Hepatocyte (in vitro differentiated cells): ENCODE measurements around the gene GRK4. TPM values are rescaled to one million over a fixed set of nuclear protein-coding genes. Genes with fewer than 3 reads are reported as not detected.

Experiments used
- DNase-seq: peaks from one replicate; pipeline ENCODE4 v3.0.0-alpha.2; 2016; ENCODE audit warnings: low spot score
- H2AFZ ChIP-seq: fragments of 200-600 bp; sonication (generic); 2 replicates; pipeline ENCODE4 v1.6.0; 2016; ENCODE audit warnings: antibody characterized with exemption, mild to moderate bottlenecking
- H3K27ac ChIP-seq: fragments of 200-600 bp; sonication (generic); 2 replicates; pipeline ENCODE4 v1.5.1; 2016; ENCODE audit warnings: mild to moderate bottlenecking
- H3K27me3 ChIP-seq: fragments of 200-600 bp; sonication (generic); 2 replicates; pipeline ENCODE4 v1.6.1; 2016
- H3K36me3 ChIP-seq: fragments of 200-600 bp; sonication (generic); replicated peaks from 2 replicates; pipeline ENCODE4 v1.5.1; 2016; ENCODE audit warnings: low read depth; ENCODE audit not compliant: insufficient read depth
- H3K4me1 ChIP-seq: fragments of 200-600 bp; sonication (generic); 2 replicates; pipeline ENCODE4 v1.5.1; 2016; ENCODE audit warnings: mild to moderate bottlenecking, moderate library complexity; ENCODE audit not compliant: insufficient read depth
- H3K4me2 ChIP-seq: fragments of 200-600 bp; sonication (generic); 2 replicates; pipeline ENCODE4 v1.6.0; 2016
- H3K4me3 ChIP-seq: fragments of 200-600 bp; sonication (generic); 2 replicates; pipeline ENCODE4 v1.5.1; 2016; ENCODE audit warnings: mild to moderate bottlenecking
- H3K79me2 ChIP-seq: fragments of 200-600 bp; sonication (generic); 2 replicates; pipeline ENCODE4 v1.6.0; 2017; ENCODE audit warnings: mild to moderate bottlenecking
- H3K9me2 ChIP-seq: fragments of 200-600 bp; sonication (generic); replicated peaks from 2 replicates; pipeline ENCODE4 v1.6.0; 2017; ENCODE audit warnings: mild to moderate bottlenecking; ENCODE audit not compliant: insufficient read depth
- H3K9me3 ChIP-seq: fragments of 200-600 bp; sonication (generic); 2 replicates; pipeline ENCODE4 v1.5.1; 2016; ENCODE audit warnings: low read depth, mild to moderate bottlenecking
- H4K20me1 ChIP-seq: fragments of 200-600 bp; sonication (generic); 2 replicates; pipeline ENCODE4 v1.6.0; 2016; ENCODE audit warnings: mild to moderate bottlenecking; ENCODE audit not compliant: insufficient read depth, poor library complexity, severe bottlenecking
- CTCF ChIP-seq: fragments of 200-600 bp; sonication (generic); IDR thresholded peaks from 2 replicates; pipeline ENCODE4 v1.5.1; 2016; ENCODE audit warnings: antibody characterized with exemption, mild to moderate bottlenecking; ENCODE audit not compliant: poor library complexity
- EZH2 ChIP-seq: fragments of 200-600 bp; sonication (generic); IDR thresholded peaks from 2 replicates; pipeline ENCODE4 v1.6.1; 2016; ENCODE audit warnings: antibody characterized with exemption, mild to moderate bottlenecking, borderline replicate concordance
- EZH2phosphoT487 ChIP-seq: fragments of 200-600 bp; sonication (generic); IDR thresholded peaks from one replicate; pipeline ENCODE4 v1.6.1; 2018; ENCODE audit warnings: antibody characterized with exemption, mild to moderate bottlenecking, low read depth, moderate library complexity; ENCODE audit not compliant: unreplicated experiment, severe bottlenecking
- WGBS: methylation state at CpG from one replicate; pipeline ENCODE4 v1.1.6; 2016; ENCODE audit warnings: low lambda C conversion rate; ENCODE audit errors: missing lambda C conversion rate; 5-methylcytosine and 5-hydroxymethylcytosine counted together
- polyA plus RNA-seq: library from polyadenylated mRNA; unstranded; fragments of >200 nt; fragmentation: Nextera tagmentation; extraction: Ambion mirVana; gene quantifications from 2 replicates; pipeline ENCODE4 v1.2.1, GENCODE V29; 2016
- total RNA-seq: library from RNA; depleted of rRNA; stranded (reverse); fragments of >200 nt; gene quantifications from 2 replicates; pipeline ENCODE4 v1.2.3, GENCODE V29; 2014

The GRK4 gene
- total and polyA plus RNA-seq, 2 experiments from 2014 or later, result 4.9 to 6.1 TPM

GRCh38 chr4:2962614-2963174 is 677 bp upstream of the GRK4 start:
- WGBS, result under 1% methylated on average over 40 of the region's 40 CpGs
- Histone ChIP-seq H3K36me3 (no peaks in the 10 kb centered on the region), H3K4me2 (peak overlapping the region; percentile 88), H2AFZ (peak overlapping the region; percentile 54), H3K4me1 (peaks cover 22% of the 10 kb centered on the region), H3K79me2 (peaks cover 56% of the 10 kb centered on the region), H3K9me3 (no peaks in the 10 kb centered on the region), H3K27ac (peak overlapping the region; percentile 91), H4K20me1 (peaks cover 8% of the 10 kb centered on the region), H3K4me3 (peak overlapping the region; percentile 63), H3K27me3 (no peaks in the 10 kb centered on the region), H3K9me2 (no peaks in the 10 kb centered on the region)
- TF ChIP-seq EZH2, result no peak
- DNase-seq, result peak; percentile 68

GRCh38 chr4:2963966-2964471 is 648 bp downstream of the GRK4 start:
- no peaks in the 10 kb centered on the region for H3K36me3 ChIP-seq
- peak overlapping the region; percentile 77 for H3K4me3 ChIP-seq
- peak overlapping the region; percentile 63 for H3K27ac ChIP-seq
- DNase-seq, result no peak
- peaks cover 42% of the 10 kb centered on the region for H3K79me2 ChIP-seq
- no peaks in the 10 kb centered on the region for H3K9me3 ChIP-seq
- peaks cover 13% of the 10 kb centered on the region for H3K4me1 ChIP-seq
- H4K20me1 ChIP-seq, result peaks cover 8% of the 10 kb centered on the region
- H2AFZ ChIP-seq, result peak overlapping the region; percentile 83
- WGBS, result 5% methylated on average over 31 of the region's 38 CpGs
- no peaks in the 10 kb centered on the region for H3K27me3 ChIP-seq
- H3K9me2 ChIP-seq, result no peaks in the 10 kb centered on the region
- H3K4me2 ChIP-seq, result peak overlapping the region; percentile 97
- TF ChIP-seq EZH2 (no peak), CTCF (no peak), EZH2phosphoT487 (no peak)

- Histone ChIP-seq H3K4me3 (no peak overlapping the region), H2AFZ (no peak overlapping the region)
- TF ChIP-seq EZH2 (no peak), EZH2phosphoT487 (no peak), CTCF (no peak)
Observed at GRCh38 chr4:2964706-2965258, 1.4 kb downstream of the GRK4 start.

GRCh38 chr4:2965262-2965661 is 1.9 kb downstream of the GRK4 start:
- TF ChIP-seq EZH2, result no peak
- TF ChIP-seq EZH2phosphoT487, result no peak
- TF ChIP-seq CTCF, result no peak
- DNase-seq, result no peak
- H3K4me2 ChIP-seq, result peak overlapping the region; percentile 97

More at GRCh38 chr4:2964706-2965258, 1.4 kb downstream of the GRK4 start:
- no peak overlapping the region for H3K27ac ChIP-seq
- H3K9me3 ChIP-seq, result no peaks in the 10 kb centered on the region
- peaks cover 13% of the 10 kb centered on the region for H3K4me1 ChIP-seq
- H3K79me2 ChIP-seq, result peaks cover 36% of the 10 kb centered on the region
- peak overlapping the region; percentile 97 for H3K4me2 ChIP-seq
- peaks cover 5% of the 10 kb centered on the region for H4K20me1 ChIP-seq
- no peaks in the 10 kb centered on the region for H3K36me3 ChIP-seq
- H3K9me2 ChIP-seq, result no peaks in the 10 kb centered on the region
- no peaks in the 10 kb centered on the region for H3K27me3 ChIP-seq
- WGBS, result 76% methylated on average over 5 of the region's 5 CpGs
- DNase-seq, result no peak

More at GRCh38 chr4:2965262-2965661, 1.9 kb downstream of the GRK4 start:
- H3K79me2 ChIP-seq, result peaks cover 32% of the 10 kb centered on the region
- H4K20me1 ChIP-seq, result peaks cover 5% of the 10 kb centered on the region
- H3K9me3 ChIP-seq, result no peaks in the 10 kb centered on the region
- H2AFZ ChIP-seq, result no peak overlapping the region
- no peaks in the 10 kb centered on the region for H3K27me3 ChIP-seq
- peaks cover 13% of the 10 kb centered on the region for H3K4me1 ChIP-seq
- no peak overlapping the region for H3K27ac ChIP-seq
- no peak overlapping the region for H3K4me3 ChIP-seq
- no peaks in the 10 kb centered on the region for H3K9me2 ChIP-seq
- WGBS, result 92% methylated on average over 16 of the region's 16 CpGs
- H3K36me3 ChIP-seq, result no peaks in the 10 kb centered on the region
